Heart left ventricle (tissue), 13 donors: ENCODE measurements around the gene NMT2.

Source experiments
- CTCF ChIP-seq, 12 donors: fragments of 200-600 bp; sonication (generic) in 4 of 12; IDR thresholded peaks; one replicate each; pipeline versions ENCODE4 v1.5.0 to v1.8.0; 2018 to 2022; ENCODE audit warnings: antibody characterized with exemption in 12 of 12, mild to moderate bottlenecking in 5 of 12
- POLR2A ChIP-seq, 2 donors: fragments of 450-650 bp; IDR thresholded peaks; one replicate each; pipeline ENCODE4 v1.6.1; 2017; ENCODE audit warnings: antibody characterized with exemption in 2 of 2, mild to moderate bottlenecking in 2 of 2, moderate library complexity in 2 of 2
- donor health status: ischemic (EF 13 %, LVEDD 7.1; RV severe dilation, severe dysfunction).
- donor health status: DM: no; HTN: yes; CAD: no.
- donor health status: DM: no; HTN: no; CAD: no.
- donor health status: ischemic (EF 25% LVEDD 6.9; RV normal size, moderate dysfunction).
- donor health status: ischemic (EF 25% LVEDD 5.7; RV mildly dilated, moderate dysfunction).
- donor health status: ischemic (EF 35%, LVEDD 5.7; RV mildly dilated, moderate dysfunction).
- donor health status: nonischemic (EF 11% LVEDD 7.7; RV severe dilation, severe dysfunction).
- donor health status: DM: yes; HTN: yes; CAD: no.
- donor health status: PGD.
- donor health status: ischemic (EF 29% LVEDD 5.4; RV normal size, mild dysfunction).
- donor health status: nonischemic (EF 23%, LVEDD 6.1; RV moderate dilation, normal function).

- no peak for TF ChIP-seq CTCF (IDR thresholded peaks at IDR 0.05)
- no peak for TF ChIP-seq POLR2A (IDR thresholded peaks at IDR 0.05)
Observed at GRCh38 chr10:15211464-15211979, 43.0 kb upstream of the NMT2 start.
